Measurements from ENCODE around the gene KLC3.

KLC3 gene

DNA sequence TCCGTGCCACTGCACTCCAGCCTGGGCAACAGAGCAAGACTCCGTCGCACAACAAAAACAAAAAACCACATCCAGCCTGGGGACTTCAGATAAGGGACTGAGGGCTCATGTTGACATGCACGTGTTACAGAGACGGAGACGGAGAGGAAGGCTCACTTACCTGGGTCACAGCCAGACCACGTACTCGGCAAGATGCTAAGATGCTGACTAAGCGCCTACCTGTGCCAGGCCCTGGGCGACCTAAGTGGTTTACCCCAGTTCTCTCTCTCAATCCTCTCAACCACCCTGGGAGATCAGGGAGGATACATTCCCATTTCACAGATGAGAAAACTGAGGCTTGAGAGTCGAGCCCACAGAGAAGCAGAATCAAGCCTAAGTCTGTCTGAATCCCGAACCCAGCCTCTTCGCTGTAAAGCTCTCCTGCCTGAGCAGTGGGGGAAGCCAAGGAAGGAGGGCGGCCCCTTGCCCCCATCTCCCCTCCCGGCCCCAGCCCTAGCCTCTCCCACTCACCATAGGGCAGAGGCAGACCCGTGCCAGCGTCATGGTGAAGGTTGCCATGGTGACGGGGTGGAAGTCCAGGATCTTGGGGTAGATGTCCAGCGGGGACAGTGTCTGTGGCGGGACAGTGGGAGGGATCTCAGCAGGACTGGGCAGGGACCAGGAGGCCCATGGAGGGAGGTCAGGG lies 16.4 kb downstream of the KLC3 start:
- no peak for DNase-seq (ENCODE audit: low spot score)
- in situ Hi-C loops (cut with MboI; ENCODE audit: low pct_unique_long_range_greater_than_20kb, low sequenced_read_pairs, unreplicated experiment) = no loop called here
- TF ChIP-seq, protein P1, sequence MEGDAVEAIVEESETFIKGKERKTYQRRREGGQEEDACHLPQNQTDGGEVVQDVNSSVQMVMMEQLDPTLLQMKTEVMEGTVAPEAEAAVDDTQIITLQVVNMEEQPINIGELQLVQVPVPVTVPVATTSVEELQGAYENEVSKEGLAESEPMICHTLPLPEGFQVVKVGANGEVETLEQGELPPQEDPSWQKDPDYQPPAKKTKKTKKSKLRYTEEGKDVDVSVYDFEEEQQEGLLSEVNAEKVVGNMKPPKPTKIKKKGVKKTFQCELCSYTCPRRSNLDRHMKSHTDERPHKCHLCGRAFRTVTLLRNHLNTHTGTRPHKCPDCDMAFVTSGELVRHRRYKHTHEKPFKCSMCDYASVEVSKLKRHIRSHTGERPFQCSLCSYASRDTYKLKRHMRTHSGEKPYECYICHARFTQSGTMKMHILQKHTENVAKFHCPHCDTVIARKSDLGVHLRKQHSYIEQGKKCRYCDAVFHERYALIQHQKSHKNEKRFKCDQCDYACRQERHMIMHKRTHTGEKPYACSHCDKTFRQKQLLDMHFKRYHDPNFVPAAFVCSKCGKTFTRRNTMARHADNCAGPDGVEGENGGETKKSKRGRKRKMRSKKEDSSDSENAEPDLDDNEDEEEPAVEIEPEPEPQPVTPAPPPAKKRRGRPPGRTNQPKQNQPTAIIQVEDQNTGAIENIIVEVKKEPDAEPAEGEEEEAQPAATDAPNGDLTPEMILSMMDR (IDR thresholded peaks at IDR 0.05; ENCODE audit: extremely low read depth, insufficient read depth, missing control alignments) = no peak

DNA sequence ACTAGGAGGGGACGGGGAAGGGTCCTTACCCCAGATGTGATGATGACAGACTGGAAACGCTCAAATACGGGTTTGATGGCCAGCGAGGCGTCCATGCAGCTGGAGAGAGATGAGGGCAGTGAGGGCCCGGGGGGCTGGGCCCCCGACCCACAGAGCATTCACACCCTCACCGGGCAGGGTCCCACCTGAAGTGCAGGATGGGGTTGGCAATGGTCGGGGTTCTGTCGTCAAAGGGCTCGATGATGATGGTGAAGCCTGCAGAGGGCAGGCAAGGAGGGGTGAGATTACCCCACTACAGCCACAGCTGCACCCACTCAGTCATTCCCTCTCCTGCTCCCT lies 16.9 kb downstream of the KLC3 start:
- TF ChIP-seq, protein P1 (IDR thresholded peaks at IDR 0.05; ENCODE audit: extremely low read depth, insufficient read depth, missing control alignments) = no peak

DNA sequence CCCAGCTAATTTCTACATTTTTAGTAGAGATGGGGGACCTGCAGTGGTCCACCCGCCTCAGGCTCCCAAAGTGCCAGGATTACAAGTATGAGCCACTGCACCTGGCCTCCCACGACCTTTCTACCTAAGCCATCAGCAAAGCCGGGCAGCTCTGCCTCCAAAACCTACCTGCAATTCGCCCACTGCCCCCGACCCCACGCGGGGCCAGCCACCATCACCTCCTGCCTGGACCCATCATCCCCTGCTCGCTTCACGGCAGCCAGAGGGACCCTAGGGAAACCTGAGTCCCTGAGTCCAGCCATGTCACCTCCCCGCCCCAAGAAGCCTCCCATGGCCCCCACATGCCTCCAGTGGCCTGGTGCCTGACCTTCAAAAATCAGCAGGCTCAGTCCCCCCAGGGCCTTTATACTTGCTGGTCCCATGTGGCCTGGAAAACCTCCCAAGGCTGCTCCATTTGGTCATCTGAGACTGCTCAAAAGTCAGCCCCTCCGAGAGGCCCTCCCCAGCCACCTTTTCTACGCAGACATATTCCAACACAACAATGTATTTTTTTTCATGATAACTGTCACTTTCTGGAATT lies 17.8 kb downstream of the KLC3 start:
- TF ChIP-seq, protein P1 (IDR thresholded peaks at IDR 0.05; ENCODE audit: extremely low read depth, insufficient read depth, missing control alignments) = no peak
- no peak for DNase-seq (ENCODE audit: low spot score)
- in situ Hi-C loops (cut with MboI; ENCODE audit: low pct_unique_long_range_greater_than_20kb, low sequenced_read_pairs, unreplicated experiment) = no loop called here

More for the DNA sequence above, 16.9 kb downstream of the KLC3 start:
- DNase-seq (ENCODE audit: low spot score) = no peak
- in situ Hi-C loops (cut with MboI; ENCODE audit: low pct_unique_long_range_greater_than_20kb, low sequenced_read_pairs, unreplicated experiment) = no loop called here

DNA sequence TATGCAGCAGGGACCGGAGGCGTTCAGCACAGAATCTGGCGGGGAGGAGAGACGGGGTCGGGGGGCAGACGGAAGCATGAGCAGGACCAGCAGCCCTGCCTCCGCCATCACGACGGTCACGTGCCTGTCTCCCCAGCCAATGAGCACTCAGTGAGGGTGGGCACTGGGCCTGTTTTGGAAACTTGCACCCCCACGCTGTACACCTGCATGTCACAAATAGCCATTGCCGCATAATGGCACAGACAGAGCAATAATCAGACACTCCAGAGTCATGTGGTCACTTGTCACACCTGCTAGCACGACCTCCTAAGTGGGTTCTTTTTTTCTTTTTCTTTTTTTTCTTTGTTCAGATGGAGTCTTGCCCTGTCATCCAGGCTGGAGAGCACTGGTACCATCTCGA lies 21.1 kb downstream of the KLC3 start:
- TF ChIP-seq, protein P1 (IDR thresholded peaks at IDR 0.05; ENCODE audit: extremely low read depth, insufficient read depth, missing control alignments) = no peak
- in situ Hi-C loops (cut with MboI; ENCODE audit: low pct_unique_long_range_greater_than_20kb, low sequenced_read_pairs, unreplicated experiment) = no loop called here
- no peak for DNase-seq (ENCODE audit: low spot score)

DNA sequence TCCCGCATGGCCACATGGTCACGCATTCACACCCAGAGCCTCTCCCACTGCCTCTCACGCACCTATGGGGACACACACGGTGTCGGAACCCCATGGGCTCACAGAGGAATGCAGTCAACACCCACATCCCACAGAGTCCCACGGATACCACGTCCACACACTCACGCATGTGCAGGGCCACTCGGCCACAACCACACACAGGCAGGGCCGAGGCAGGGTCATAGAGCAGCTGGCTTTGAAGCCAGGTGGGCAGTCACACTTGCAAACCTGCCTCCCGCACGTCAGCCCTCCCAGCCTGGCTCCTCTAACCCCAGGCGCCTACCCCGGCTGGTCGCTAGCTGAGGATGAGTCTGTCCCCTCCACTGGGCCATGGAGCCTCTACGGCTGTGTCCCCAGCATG lies 21.7 kb downstream of the KLC3 start:
- TF ChIP-seq, protein P1 (IDR thresholded peaks at IDR 0.05; ENCODE audit: extremely low read depth, insufficient read depth, missing control alignments) = no peak
- in situ Hi-C loops (cut with MboI; ENCODE audit: low pct_unique_long_range_greater_than_20kb, low sequenced_read_pairs, unreplicated experiment) = no loop called here
- DNase-seq (ENCODE audit: low spot score) = no peak

DNA sequence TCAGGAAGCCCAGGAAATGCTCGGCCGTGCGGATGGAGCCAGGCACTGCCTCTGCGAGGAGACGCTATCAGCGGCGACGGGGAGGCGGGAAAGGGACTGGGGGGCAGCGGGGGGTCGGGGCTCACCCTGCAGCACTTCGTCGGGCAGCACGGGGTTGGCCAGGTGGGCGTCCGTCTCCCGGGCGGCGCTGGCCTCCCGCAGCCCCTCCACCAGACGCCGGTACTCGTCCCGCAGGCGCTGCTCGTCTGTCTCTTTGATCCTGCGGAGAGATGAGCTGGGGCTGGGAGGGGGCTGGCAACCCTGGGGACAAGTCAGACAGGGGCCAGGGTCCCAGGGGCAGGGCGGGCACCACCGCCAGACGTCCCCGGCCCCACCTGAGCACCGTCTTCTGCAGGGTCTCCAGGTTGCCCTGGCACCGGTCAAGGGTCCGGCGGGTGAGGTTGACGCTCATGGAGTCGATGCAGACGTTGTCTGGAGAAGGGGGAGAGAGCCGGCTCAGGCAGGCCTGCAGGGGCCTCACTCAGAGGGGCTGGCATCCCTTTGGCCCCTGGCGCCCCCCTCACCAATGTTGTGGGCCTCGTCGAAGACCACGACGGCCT lies 23.4 kb downstream of the KLC3 start:
- TF ChIP-seq, protein P1 (IDR thresholded peaks at IDR 0.05; ENCODE audit: extremely low read depth, insufficient read depth, missing control alignments) = no peak
- no peak for DNase-seq (ENCODE audit: low spot score)
- in situ Hi-C loops (cut with MboI; ENCODE audit: low pct_unique_long_range_greater_than_20kb, low sequenced_read_pairs, unreplicated experiment) = no loop called here

Measured in GM13977 (cell line).